GM15510 (cell line): ENCODE measurements around the gene JMJD8.

Experiments used
- POLR2A ChIP-seq: IDR thresholded peaks from 3 replicates; pipeline ENCODE4 v1.6.1; 2011; ENCODE audit warnings: borderline replicate concordance; ENCODE audit not compliant: insufficient read length; ENCODE audit errors: extremely low read depth

JMJD8 gene

DNA sequence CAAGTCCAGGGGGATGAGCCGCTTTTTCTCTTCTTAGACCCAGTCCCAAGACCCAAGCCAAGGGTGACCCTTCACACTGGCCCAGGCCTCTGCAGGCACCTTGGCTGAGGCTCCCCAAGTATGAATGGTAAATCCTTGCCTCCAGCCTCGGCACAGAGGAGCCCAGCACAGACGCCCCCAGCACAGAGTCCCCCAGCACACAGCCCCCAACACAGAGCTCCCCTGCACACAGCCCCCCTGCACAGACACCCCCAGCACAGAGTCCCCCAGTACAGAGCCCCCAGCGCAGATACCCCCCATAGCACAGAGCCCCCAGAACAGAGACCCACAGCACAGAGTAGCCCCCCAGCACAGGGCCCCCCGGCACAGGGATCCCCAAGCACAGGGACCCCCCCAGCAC is 43.5 kb downstream of the JMJD8 start:
- TF ChIP-seq POLR2A: no peak

DNA sequence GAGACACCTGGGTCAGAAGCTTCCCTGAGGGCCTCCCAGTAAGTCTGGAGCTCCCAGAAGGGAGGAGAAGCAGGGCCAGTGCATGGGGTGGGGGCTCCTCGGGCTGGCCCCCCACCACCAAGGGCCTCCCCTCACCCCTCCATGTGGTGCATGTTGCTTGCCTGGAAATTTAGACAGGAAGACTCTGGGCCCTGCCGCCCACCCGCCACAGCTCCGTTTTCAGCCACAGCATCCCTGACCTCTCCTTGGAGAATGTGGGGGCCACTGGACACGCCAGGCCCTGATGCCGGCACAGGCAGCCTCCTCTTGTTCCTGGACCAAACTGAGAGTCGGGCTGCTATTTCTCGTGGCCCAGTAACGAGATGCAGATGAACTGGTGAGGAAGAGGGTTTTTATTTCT is 45.3 kb downstream of the JMJD8 start:
- TF ChIP-seq POLR2A: no peak

DNA sequence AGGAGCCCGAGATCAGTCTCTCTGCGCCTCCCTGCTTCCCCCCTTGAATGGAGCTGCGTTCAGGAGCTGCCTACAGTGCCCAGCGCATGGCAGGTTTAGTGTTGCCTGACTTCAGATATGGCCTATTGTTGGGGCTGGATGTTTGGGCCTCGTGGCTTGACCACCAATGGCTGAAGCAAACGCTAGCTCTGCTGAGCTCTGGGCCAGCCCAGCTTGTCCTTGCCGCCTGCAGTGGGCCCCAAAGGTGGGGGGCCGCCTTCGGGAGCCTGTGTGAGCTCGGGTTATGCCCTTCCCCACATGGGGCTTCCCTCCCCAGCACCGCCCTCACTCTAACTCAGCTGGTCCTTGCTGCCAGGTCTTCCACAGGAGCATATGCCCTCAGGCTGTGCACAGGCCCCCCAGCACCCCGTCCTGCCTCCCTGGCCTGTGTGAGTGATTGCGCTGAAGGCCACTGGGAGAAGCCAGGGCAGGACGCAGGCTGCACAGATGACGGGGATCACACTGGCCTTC is 46.0 kb downstream of the JMJD8 start:
- no peak for TF ChIP-seq POLR2A

DNA sequence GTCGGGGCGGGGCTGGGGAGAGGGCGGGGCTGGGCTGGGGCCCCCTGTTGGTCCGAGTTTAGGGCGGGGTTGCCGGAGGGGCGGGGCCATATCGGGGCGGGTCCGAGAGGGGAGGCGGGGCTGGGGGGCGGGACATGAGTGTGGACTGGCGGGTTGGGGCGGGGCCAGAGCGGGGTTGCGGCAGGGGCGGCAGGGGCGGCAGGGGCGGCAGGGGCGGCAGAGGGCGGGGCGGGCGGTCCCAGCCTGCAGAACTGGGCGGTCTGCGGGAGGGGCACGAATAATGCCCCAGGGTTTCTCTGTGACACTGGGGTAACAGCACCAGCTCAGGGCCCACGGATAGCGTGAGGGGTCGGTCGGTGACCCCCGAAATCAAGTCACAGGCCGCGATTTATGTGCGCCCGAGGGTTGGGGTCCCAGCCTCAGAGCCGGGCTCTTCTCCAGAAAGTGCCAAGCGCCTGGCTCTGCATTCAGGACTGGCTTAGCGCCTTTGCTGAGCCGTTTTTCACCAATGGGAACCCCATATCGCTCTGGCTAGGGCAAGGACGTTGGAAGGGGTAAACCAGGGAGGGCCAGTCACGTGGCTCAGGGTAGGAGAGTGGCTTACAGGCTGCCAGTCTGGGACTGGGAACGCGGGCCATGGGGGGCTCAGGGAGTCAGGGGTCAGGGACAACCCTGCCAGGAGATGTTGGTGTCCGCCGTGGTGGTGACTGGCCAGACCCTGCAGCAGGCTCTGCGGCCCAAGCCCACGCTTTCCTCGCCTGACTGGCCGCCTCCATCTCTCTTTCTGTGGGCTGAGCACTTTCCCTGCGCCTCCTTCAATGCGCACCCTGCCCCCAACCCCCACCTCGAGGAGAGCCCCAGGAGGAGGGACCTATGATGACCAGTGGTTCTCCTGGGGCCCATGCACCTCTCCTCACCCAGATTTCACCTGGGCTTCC is 46.8 kb downstream of the JMJD8 start:
- TF ChIP-seq POLR2A: no peak

DNA sequence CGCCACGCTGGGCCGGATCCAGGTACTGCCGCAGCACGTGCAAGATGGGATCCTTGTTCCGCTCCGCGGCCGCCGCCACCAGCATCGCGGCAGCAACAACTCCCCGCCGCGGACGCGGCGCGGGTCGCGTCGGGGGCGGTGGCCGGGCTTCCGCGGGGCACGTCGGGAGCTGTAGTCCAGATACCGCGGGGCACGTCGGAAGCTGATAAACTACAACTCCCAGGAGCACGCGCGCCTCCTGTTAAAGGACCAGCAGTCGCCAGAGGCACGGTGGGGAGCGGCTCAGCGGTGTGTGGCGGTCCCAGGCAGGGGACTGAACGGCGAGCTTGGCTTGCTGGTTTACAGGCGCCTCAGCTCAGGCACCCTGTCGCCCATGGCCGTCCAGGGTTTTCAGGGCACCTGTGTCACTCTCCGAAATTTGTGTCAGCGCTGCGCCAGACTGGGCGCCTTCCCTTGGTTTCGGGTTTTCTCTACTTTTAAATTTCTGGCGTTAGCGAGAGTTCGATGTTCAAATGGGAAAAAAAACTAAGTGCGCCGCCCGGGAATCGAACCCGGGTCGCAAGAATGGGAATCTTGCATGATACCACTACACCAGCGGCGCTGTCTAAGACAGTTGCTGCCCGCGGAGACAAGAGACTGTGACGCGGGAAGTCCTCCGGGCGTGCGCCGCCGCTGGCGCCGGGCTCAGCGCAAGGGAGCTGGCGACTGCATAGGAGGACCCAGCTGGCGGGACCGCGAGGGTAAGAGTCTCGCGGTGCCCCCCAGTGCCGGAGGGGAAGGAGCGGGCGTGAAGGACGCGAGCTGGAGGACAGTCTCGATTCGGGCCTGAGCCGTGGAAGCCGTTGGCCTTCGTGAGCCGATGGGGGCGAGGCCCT is 47.7 kb downstream of the JMJD8 start, which contains the start of gene METTL26:
Gene METTL26 (minus strand): TSS at position 100 of the 875 bp plus-strand sequence. CDS start 15 bp downstream, at position 85.
- peak; percentile 87 for TF ChIP-seq POLR2A

DNA sequence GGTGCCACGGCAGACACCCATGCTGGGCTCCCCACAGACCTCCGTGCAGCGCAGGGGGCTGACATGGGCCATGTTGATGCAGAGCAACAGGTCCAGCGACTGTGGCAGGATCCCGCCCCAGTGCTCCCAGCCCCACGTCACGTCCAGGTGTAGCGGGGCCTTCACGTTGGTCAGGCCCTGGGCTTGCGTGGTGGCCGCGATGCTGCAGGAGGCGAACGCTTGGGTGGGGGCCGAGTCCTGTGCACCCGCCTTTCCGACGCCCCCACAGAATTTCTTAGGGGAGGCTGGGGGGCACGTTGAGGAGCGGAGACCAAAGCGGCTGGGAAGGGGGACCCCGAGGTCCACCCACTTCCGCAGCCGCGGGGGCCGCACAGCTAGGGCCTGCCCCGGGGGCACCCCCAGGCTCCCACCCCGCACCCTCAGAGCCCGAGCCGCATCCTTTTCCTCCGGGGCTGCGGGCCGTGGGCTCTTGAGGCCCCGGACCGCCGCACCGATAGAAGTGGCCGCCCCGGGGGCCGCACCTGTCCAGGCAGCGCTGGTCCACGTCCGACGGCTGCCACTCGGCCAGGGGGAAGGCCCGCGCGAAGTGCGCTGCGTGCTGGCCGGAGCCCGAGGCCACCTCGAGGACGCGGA is 48.4 kb downstream of the JMJD8 start:
- TF ChIP-seq POLR2A: no peak

DNA sequence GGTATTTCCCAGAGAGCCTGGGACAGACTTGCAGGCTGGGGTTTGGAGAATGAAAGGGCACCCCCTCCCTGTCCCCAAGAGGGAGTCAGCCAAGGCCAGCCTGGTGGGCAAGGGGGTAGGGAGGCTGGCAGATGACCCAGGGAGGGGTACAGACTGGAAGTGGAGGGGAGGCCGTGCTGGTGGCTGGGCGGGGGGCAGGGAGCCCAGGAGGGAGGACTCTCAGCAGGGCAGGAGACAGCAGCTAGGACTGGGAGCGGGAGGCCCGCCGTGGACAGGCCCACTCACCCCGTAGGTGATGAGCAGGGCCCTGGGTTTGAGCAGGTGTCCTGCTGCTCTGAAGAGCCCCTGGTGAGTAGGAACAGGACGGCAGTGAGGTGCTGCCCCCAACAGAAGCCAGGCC is 49.1 kb downstream of the JMJD8 start:
- TF ChIP-seq POLR2A: no peak

DNA sequence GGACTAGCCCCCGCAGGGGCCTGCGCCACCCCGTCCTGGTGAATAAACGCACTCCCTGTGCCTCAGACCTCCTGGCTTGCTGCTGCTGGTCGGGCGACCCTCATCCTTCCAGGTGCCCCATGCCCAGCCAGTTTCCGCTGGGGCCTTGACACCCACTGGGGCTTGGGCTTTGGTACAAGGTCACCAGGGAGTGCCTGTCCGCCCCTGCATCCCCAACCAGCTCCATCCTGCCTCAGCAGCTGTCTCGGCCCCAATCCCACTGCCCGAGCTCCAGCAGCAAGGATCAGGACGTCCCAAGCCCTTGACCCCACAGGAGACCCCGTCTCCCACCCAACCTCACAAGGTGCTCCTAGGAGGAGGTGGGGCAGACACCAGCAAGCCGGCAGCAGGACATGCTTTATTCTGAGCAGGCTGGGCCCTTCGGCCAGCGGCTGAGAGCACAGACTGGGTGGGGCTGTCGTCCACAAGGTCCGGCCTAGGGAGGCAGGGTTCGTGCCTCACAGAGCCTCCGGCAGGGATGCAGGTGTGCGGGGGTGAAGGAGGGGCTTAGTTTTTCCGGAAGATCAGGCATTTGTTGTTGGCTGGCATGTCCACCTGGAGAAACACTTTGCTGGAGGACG is 50.0 kb downstream of the JMJD8 start:
- TF ChIP-seq POLR2A: no peak

DNA sequence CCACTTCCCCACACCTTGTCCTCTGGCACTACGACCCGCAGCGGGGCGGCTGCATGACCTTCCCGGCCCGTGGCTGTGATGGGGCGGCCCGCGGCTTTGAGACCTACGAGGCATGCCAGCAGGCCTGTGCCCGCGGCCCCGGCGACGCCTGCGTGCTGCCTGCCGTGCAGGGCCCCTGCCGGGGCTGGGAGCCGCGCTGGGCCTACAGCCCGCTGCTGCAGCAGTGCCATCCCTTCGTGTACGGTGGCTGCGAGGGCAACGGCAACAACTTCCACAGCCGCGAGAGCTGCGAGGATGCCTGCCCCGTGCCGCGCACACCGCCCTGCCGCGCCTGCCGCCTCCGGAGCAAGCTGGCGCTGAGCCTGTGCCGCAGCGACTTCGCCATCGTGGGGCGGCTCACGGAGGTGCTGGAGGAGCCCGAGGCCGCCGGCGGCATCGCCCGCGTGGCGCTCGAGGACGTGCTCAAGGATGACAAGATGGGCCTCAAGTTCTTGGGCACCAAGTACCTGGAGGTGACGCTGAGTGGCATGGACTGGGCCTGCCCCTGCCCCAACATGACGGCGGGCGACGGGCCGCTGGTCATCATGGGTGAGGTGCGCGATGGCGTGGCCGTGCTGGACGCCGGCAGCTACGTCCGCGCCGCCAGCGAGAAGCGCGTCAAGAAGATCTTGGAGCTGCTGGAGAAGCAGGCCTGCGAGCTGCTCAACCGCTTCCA is 50.6 kb downstream of the JMJD8 start:
- no peak for TF ChIP-seq POLR2A

DNA sequence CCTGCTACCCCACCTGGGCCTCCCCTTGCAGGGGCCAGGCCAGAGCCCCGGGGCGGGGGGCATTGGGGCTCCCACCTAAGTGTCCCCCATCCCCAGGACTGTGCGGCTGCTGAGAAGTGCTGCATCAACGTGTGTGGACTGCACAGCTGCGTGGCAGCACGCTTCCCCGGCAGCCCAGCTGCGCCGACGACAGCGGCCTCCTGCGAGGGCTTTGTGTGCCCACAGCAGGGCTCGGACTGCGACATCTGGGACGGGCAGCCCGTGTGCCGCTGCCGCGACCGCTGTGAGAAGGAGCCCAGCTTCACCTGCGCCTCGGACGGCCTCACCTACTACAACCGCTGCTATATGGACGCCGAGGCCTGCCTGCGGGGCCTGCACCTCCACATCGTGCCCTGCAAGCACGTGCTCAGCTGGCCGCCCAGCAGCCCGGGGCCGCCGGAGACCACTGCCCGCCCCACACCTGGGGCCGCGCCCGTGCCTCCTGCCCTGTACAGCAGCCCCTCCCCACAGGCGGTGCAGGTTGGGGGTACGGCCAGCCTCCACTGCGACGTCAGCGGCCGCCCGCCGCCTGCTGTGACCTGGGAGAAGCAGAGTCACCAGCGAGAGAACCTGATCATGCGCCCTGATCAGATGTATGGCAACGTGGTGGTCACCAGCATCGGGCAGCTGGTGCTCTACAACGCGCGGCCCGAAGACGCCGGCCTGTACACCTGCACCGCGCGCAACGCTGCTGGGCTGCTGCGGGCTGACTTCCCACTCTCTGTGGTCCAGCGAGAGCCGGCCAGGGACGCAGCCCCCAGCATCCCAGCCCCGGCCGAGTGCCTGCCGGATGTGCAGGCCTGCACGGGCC is 51.4 kb downstream of the JMJD8 start:
- no peak for TF ChIP-seq POLR2A

DNA sequence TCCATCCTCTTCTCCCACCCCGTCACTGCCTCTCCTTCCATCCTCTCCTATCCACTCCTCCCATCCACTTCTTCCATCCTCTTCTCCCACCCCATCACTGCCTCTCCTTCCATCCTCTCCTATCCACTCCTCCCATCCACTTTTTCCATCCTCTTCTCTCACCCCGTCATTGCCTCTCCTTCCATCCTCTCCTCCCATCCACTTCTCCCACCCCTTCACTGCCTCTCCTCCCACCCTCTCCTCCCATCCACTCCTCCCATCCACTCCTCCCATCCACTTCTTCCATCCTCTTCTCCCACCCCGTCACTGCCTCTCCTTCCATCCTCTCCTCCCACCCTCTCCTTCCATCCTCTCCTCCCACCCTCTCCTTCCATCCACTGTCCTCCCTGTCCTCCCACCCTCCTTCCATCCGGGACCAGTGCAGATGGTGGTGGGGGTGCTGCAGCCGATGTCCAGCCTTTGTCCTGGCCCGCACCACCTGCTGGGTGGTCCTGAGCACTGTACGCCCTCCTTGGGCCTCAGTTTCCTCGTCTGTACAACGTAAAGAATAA is 52.3 kb downstream of the JMJD8 start:
- TF ChIP-seq POLR2A: no peak
